SK-N-SH (cell line): ENCODE measurements around the gene OVOL1. TPM values are rescaled to one million over a fixed set of nuclear protein-coding genes. Genes with fewer than 3 reads are reported as not detected.

Experiments used
- CTCF ChIA-PET: fragments of 300-600, 350-600 bp; formaldehyde crosslinking; extraction: SDS; loops from one replicate; lab custom pipeline; 2021; lab: Yijun Ruan, JAX
- POLR2A ChIA-PET: fragments of 350-600 bp; sonication (Branson Sonifier 250); formaldehyde crosslinking; extraction: SDS; loops from one replicate; lab custom pipeline; 2020; ENCODE audit warnings: antibody characterized with exemption, inconsistent platforms; lab: Yijun Ruan, JAX
- DNase-seq: peaks from one replicate; pipeline ENCODE4 v3.0.0; 2012
- H2AFZ ChIP-seq: fragments of 200-600 bp; sonication (generic); 2 replicates; pipeline ENCODE4 v1.8.1; 2016; ENCODE audit warnings: antibody characterized with exemption, mild to moderate bottlenecking, low read depth
- H3F3A ChIP-seq: fragments of 200-600 bp; sonication (generic); replicated peaks from 2 replicates; pipeline ENCODE3; 2016; ENCODE audit warnings: antibody characterized with exemption, mild to moderate bottlenecking; ENCODE audit not compliant: insufficient read depth
- H3K27ac ChIP-seq, 2 experiments: fragments of 200-500 bp in 1 of 2; fragments of 200-600 bp in 1 of 2; sonication (Bioruptor generic) in 1 of 2; sonication (generic), shearing (Covaris generic) in 1 of 2; 2 replicates each; pipeline versions ENCODE4 v1.5.1 to v1.6.1; 2014 to 2016; ENCODE audit warnings: low read depth in 2 of 2, inconsistent platforms in 1 of 2, low read length in 1 of 2, mild to moderate bottlenecking in 1 of 2, mixed read lengths in 1 of 2
- H3K27me3 ChIP-seq: fragments of 200-600 bp; sonication (generic), shearing (Covaris generic); 2 replicates; pipeline ENCODE4 v1.6.1; 2016; ENCODE audit warnings: mixed run types; ENCODE audit not compliant: insufficient read depth
- H3K36me3 ChIP-seq, 2 experiments: fragments of 200-500 bp in 1 of 2; fragments of 200-600 bp in 1 of 2; sonication (Bioruptor generic) in 1 of 2; sonication (generic) in 1 of 2; replicated peaks in 1 of 2; 2 replicates each; pipeline versions ENCODE3 to v1.5.1; 2014 to 2016; ENCODE audit warnings: low read length in 1 of 2, mild to moderate bottlenecking in 1 of 2; ENCODE audit not compliant: insufficient read depth in 2 of 2, control insufficient read depth in 1 of 2
- H3K4me1 ChIP-seq, 2 experiments: fragments of 200-500 bp in 1 of 2; fragments of 200-600 bp in 1 of 2; sonication (Bioruptor generic) in 1 of 2; sonication (generic), shearing (Covaris generic) in 1 of 2; 2 replicates each; pipeline versions ENCODE4 v1.5.1 to v1.6.1; 2014 to 2016; ENCODE audit warnings: low read depth in 1 of 2, low read length in 1 of 2, mixed run types in 1 of 2; ENCODE audit not compliant: insufficient read depth in 2 of 2, control insufficient read depth in 1 of 2
- H3K4me2 ChIP-seq: fragments of 200-600 bp; sonication (generic), shearing (Covaris generic); 2 replicates; pipeline ENCODE4 v1.6.1; 2017; ENCODE audit warnings: mixed run types
- H3K4me3 ChIP-seq, 2 experiments: fragments of 200-500 bp in 1 of 2; fragments of 200-600 bp in 1 of 2; sonication (Bioruptor generic) in 1 of 2; sonication (generic), shearing (Covaris generic) in 1 of 2; 2 replicates each; pipeline versions ENCODE4 v1.5.1 to v1.8.1; 2014 to 2016; ENCODE audit warnings: low read depth in 2 of 2, inconsistent platforms in 1 of 2, low read length in 1 of 2, mild to moderate bottlenecking in 1 of 2, mixed read lengths in 1 of 2, moderate library complexity in 1 of 2
- H3K79me2 ChIP-seq: fragments of 200-600 bp; sonication (generic); 2 replicates; pipeline ENCODE4 v1.8.1; 2017; ENCODE audit warnings: mild to moderate bottlenecking; ENCODE audit not compliant: insufficient read depth
- H3K9ac ChIP-seq: fragments of 200-600 bp; sonication (generic); 2 replicates; pipeline ENCODE4 v1.6.1; 2017; ENCODE audit warnings: mixed run types
- H3K9me2 ChIP-seq: fragments of 200-600 bp; sonication (generic); 2 replicates; pipeline ENCODE4 v1.6.1; 2017; ENCODE audit warnings: mixed run types
- H3K9me3 ChIP-seq: fragments of 200-600 bp; sonication (generic); 2 replicates; pipeline ENCODE4 v1.6.1; 2017; ENCODE audit warnings: mixed run types, mild to moderate bottlenecking, moderate library complexity
- H4K20me1 ChIP-seq: fragments of 200-600 bp; sonication (generic); 2 replicates; pipeline ENCODE4 v1.6.1; 2017; ENCODE audit warnings: mild to moderate bottlenecking, mixed run types; ENCODE audit not compliant: insufficient read depth
- ELF1 ChIP-seq: IDR thresholded peaks from 2 replicates; pipeline ENCODE4 v1.4.0; 2012
- EZH2phosphoT487 ChIP-seq: fragments of 200-600 bp; sonication (generic); IDR thresholded peaks from 2 replicates; pipeline ENCODE4 v1.6.1; 2017; ENCODE audit warnings: low read depth, mixed run types, mild to moderate bottlenecking, antibody characterized with exemption, moderate library complexity, borderline replicate concordance
- FOSL2 ChIP-seq: IDR thresholded peaks from 2 replicates; pipeline ENCODE4 v1.4.0; 2012; ENCODE audit warnings: low read depth, mild to moderate bottlenecking, moderate library complexity, borderline replicate concordance
- FOXM1 ChIP-seq: IDR thresholded peaks from 2 replicates; pipeline ENCODE4 v1.4.0; 2012; ENCODE audit warnings: low read depth, mild to moderate bottlenecking
- JUND ChIP-seq: IDR thresholded peaks from 2 replicates; pipeline ENCODE4 v1.4.0; 2012
- MEF2A ChIP-seq: IDR thresholded peaks from 2 replicates; pipeline ENCODE4 v1.4.0; 2012; ENCODE audit warnings: low read depth, borderline replicate concordance
- MXI1 ChIP-seq: IDR thresholded peaks from 2 replicates; pipeline ENCODE4 v1.6.1; 2012; ENCODE audit warnings: mild to moderate bottlenecking, low read depth, low read length, improper control_type of control experiment
- NFIC ChIP-seq: IDR thresholded peaks from 2 replicates; pipeline ENCODE4 v1.4.0; 2012; ENCODE audit warnings: borderline replicate concordance
- NRF1 ChIP-seq: IDR thresholded peaks from 2 replicates; pipeline ENCODE4 v1.6.1; 2012; ENCODE audit warnings: low read depth, mild to moderate bottlenecking, low read length
- RAD21 ChIP-seq: IDR thresholded peaks from 2 replicates; pipeline ENCODE4 v1.6.1; 2012; ENCODE audit warnings: mild to moderate bottlenecking, low read length
- RCOR1 ChIP-seq: fragments of 150-350 bp; IDR thresholded peaks from 2 replicates; pipeline ENCODE4 v1.6.1; 2017; ENCODE audit warnings: antibody characterized with exemption, low read length
- TCF12 ChIP-seq: IDR thresholded peaks from 2 replicates; pipeline ENCODE4 v1.4.0; 2012
- YY1 ChIP-seq: IDR thresholded peaks from 2 replicates; pipeline ENCODE4 v1.4.0; 2012; ENCODE audit warnings: low read depth, mild to moderate bottlenecking
- WGBS: methylation state at CpG from one replicate; pipeline ENCODE4 v1.1.6; 2017; ENCODE audit warnings: low lambda C conversion rate; 5-methylcytosine and 5-hydroxymethylcytosine counted together
- polyA plus RNA-seq, 3 experiments: library from polyadenylated mRNA; depleted of rRNA; stranded (reverse); fragments of >200 nt; gene quantifications; 2 replicates each; pipeline ENCODE4 v1.2.3, GENCODE V29; 2012
- TF ChIP-seq, protein P1 (sequence below): fragments of 150-350 bp; IDR thresholded peaks from 2 replicates; pipeline ENCODE4 v1.6.1; 2016; ENCODE audit warnings: mild to moderate bottlenecking, low read depth, low read length
- TF ChIP-seq, protein P2 (sequence below): IDR thresholded peaks from 2 replicates; pipeline ENCODE4 v1.4.0; 2012; ENCODE audit warnings: low read depth, borderline replicate concordance
- TF ChIP-seq, protein P3 (sequence below): IDR thresholded peaks from 2 replicates; pipeline ENCODE4 v1.4.0; 2012; ENCODE audit warnings: low read depth, borderline replicate concordance

Gene OVOL1
- polyA plus RNA-seq, 1 of the 3 experiments (the other 2 are of a cell fraction): not detected

DNA sequence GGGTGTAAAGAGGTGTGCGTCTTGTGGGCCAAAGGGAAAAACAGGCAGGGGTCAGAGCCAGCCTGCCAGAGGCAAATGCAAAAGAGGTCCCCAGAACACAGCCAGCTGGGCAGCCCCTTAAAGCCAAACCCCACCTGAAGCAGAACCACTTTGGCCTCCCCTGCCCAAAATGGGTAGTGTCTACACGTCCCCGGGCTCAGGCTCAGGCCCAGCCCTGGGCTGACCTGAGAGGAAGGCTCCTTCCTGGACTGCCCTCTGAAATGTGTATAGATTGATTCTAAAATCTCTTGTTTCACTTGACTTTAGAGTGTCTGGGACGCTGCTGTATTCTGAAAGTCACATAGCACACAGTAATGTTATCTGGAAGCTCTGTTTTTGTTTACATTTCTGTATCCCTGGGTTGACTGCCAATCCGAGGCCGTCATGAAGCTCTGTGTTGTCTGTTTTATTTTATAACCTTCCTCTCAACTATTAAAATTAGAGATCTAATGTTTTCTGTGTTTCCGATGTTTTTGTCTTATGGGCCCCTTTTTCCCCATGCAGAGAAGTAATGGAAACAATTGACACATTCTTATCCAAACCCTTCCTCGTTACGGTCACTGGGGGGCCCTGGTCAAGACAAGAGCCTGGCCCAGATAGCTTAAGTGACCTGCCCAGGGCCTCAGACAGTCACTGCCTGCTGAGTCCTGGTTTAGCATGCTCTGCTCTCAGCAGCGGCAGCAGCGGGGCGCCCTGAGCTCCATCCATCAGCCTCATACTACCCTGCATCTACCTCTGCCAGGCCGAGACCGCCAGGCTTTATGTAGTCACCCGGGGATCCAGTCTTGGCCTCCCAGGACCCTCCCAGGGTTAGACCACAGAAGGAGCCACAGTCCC lies 10.1 kb downstream of the OVOL1 start:
- Histone ChIP-seq H3K9ac (no peak overlapping the region), H3K9me3 (no peaks in the 10 kb centered on the region), H3K27me3 (peaks cover 4% of the 10 kb centered on the region), H3K4me2 (no peak overlapping the region), H3K27ac (no peak overlapping the region), H4K20me1 (no peaks in the 10 kb centered on the region), H3K4me3 (no peak overlapping the region), H3K79me2 (no peaks in the 10 kb centered on the region), H3F3A (no peaks in the 10 kb centered on the region), H3K36me3 (no peaks in the 10 kb centered on the region), H3K4me1 (no peaks in the 10 kb centered on the region), H2AFZ (no peak overlapping the region), H3K9me2 (no peaks in the 10 kb centered on the region)
- no peak for TF ChIP-seq MXI1
- WGBS: 71% methylated on average over 14 of the region's 15 CpGs
- POLR2A ChIA-PET: no interaction called here
- CTCF ChIA-PET: interaction anchor here (0.8 to 19.1 kb wide), 3 partner anchors 15 to 27 kb away, joined by 3 to 152 read pairs (median 4); partner anchors contain the start of gene AP5B1
- peak; percentile 30 for DNase-seq

DNA sequence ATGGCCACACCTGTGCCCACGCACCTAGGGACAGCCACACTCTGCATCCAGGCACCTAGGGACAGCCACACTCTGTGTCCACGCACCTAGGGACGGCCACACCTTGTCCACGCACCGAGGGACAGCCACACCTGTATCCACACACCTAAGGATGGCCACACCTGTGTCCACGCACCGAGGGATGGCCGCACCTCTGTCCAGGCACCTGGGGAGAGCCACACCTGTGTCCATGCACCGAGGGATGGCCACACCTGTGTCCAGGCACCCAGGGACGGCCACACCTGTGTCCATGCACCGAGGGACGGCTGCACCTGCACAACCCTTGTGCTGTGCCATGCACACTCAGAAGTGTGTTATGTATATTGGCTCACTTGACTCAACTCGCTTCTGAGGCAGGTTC lies 10.8 kb downstream of the OVOL1 start:
- DNase-seq: no peak
- ChIA-PET CTCF (interaction anchor here (0.8 to 19.1 kb wide), 3 partner anchors 16 to 86 kb away, joined by 3 to 152 read pairs (median 10); partner anchors contain the start of genes AP5B1 and KAT5), POLR2A (no interaction called here)
- Histone ChIP-seq H3K27ac (no peak overlapping the region), H3K36me3 (no peaks in the 10 kb centered on the region), H2AFZ (no peak overlapping the region), H3F3A (no peaks in the 10 kb centered on the region), H3K9me3 (no peaks in the 10 kb centered on the region), H3K9me2 (no peaks in the 10 kb centered on the region), H3K4me1 (no peaks in the 10 kb centered on the region), H3K79me2 (no peaks in the 10 kb centered on the region), H3K4me2 (no peak overlapping the region), H3K9ac (no peak overlapping the region), H4K20me1 (no peaks in the 10 kb centered on the region), H3K27me3 (peaks cover 9% of the 10 kb centered on the region), H3K4me3 (no peak overlapping the region)
- 44% methylated on average over 4 of the region's 13 CpGs for WGBS
- TF ChIP-seq, protein P1, sequence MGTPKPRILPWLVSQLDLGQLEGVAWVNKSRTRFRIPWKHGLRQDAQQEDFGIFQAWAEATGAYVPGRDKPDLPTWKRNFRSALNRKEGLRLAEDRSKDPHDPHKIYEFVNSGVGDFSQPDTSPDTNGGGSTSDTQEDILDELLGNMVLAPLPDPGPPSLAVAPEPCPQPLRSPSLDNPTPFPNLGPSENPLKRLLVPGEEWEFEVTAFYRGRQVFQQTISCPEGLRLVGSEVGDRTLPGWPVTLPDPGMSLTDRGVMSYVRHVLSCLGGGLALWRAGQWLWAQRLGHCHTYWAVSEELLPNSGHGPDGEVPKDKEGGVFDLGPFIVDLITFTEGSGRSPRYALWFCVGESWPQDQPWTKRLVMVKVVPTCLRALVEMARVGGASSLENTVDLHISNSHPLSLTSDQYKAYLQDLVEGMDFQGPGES: no peak
- no peak for TF ChIP-seq MEF2A
- no peak for TF ChIP-seq YY1

DNA sequence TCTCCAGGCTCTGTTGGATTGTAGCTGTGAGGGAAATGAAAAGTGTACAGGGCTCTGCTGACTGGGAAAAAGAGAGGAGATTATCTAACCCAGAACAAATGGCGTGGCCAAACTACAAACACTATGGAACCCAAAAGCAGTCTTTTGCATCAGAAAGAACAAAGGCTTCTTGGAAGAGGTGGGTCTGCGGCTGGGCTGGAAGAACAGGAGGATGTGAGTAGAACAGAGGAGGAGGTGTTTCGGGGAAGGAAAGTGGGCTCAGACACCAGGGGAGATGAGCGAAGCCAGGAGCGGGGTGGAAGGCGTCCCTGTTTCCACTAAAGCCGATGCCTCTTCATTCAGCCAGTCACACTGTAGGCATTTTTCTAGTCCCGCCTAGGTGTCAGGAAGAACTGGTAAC lies 12.0 kb downstream of the OVOL1 start:
- H2AFZ ChIP-seq: no peak overlapping the region
- no peaks in the 10 kb centered on the region for H3K9me3 ChIP-seq
- H3K9me2 ChIP-seq: no peaks in the 10 kb centered on the region
- TF ChIP-seq NRF1: no peak
- TF ChIP-seq FOSL2: no peak
- TF ChIP-seq, protein P2, sequence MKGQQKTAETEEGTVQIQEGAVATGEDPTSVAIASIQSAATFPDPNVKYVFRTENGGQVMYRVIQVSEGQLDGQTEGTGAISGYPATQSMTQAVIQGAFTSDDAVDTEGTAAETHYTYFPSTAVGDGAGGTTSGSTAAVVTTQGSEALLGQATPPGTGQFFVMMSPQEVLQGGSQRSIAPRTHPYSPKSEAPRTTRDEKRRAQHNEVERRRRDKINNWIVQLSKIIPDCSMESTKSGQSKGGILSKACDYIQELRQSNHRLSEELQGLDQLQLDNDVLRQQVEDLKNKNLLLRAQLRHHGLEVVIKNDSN: no peak
- TF ChIP-seq NFIC: no peak
- no peak for TF ChIP-seq RCOR1
- no peak for TF ChIP-seq TCF12
- TF ChIP-seq, protein P3, sequence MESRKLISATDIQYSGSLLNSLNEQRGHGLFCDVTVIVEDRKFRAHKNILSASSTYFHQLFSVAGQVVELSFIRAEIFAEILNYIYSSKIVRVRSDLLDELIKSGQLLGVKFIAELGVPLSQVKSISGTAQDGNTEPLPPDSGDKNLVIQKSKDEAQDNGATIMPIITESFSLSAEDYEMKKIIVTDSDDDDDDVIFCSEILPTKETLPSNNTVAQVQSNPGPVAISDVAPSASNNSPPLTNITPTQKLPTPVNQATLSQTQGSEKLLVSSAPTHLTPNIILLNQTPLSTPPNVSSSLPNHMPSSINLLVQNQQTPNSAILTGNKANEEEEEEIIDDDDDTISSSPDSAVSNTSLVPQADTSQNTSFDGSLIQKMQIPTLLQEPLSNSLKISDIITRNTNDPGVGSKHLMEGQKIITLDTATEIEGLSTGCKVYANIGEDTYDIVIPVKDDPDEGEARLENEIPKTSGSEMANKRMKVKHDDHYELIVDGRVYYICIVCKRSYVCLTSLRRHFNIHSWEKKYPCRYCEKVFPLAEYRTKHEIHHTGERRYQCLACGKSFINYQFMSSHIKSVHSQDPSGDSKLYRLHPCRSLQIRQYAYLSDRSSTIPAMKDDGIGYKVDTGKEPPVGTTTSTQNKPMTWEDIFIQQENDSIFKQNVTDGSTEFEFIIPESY: no peak
- TF ChIP-seq FOXM1: no peak
- no peak for TF ChIP-seq EZH2phosphoT487
- no peak for TF ChIP-seq JUND
- no peak for TF ChIP-seq MEF2A
- TF ChIP-seq ELF1: no peak
- TF ChIP-seq RAD21: no peak
- H3F3A ChIP-seq: no peaks in the 10 kb centered on the region
- peaks cover 20% of the 10 kb centered on the region for H3K27me3 ChIP-seq
- POLR2A ChIA-PET: no interaction called here
- DNase-seq: no peak
- CTCF ChIA-PET: interaction anchor here (0.8 to 19.1 kb wide), 6 partner anchors 9 to 87 kb away, joined by 3 to 152 read pairs (median 4); partner anchors contain the start of genes AP5B1 and KAT5
- H3K4me3 ChIP-seq: no peak overlapping the region
- H3K4me1 ChIP-seq: no peaks in the 10 kb centered on the region
- no peak overlapping the region for H3K9ac ChIP-seq
- H3K79me2 ChIP-seq: no peaks in the 10 kb centered on the region
- no peaks in the 10 kb centered on the region for H4K20me1 ChIP-seq
- 79% methylated on average over 8 of the region's 8 CpGs for WGBS
- no peaks in the 10 kb centered on the region for H3K36me3 ChIP-seq
- no peak overlapping the region for H3K4me2 ChIP-seq
- no peak overlapping the region for H3K27ac ChIP-seq
